Stimulated activated CD4-positive, alpha-beta T cell treated with anti-CD3 and anti-CD28 coated beads, Interleukin-2, amount 100 ng/mL, for 48 hours (primary cell): Measurements from ENCODE around the gene PKD2L1.
A peak's percentile ranks its signal among the peaks of the same experiment; 100 is the strongest.
"Not testable (repeated sequence)": the region's sequence is repeated elsewhere in the genome, so short reads cannot be mapped to it uniquely, and the experiment has no call there.

Experiments
- DNase-seq, 2 donors: peaks; one replicate each; pipeline ENCODE4 v3.0.0-alpha.2; 2020

The PKD2L1 gene

DNA sequence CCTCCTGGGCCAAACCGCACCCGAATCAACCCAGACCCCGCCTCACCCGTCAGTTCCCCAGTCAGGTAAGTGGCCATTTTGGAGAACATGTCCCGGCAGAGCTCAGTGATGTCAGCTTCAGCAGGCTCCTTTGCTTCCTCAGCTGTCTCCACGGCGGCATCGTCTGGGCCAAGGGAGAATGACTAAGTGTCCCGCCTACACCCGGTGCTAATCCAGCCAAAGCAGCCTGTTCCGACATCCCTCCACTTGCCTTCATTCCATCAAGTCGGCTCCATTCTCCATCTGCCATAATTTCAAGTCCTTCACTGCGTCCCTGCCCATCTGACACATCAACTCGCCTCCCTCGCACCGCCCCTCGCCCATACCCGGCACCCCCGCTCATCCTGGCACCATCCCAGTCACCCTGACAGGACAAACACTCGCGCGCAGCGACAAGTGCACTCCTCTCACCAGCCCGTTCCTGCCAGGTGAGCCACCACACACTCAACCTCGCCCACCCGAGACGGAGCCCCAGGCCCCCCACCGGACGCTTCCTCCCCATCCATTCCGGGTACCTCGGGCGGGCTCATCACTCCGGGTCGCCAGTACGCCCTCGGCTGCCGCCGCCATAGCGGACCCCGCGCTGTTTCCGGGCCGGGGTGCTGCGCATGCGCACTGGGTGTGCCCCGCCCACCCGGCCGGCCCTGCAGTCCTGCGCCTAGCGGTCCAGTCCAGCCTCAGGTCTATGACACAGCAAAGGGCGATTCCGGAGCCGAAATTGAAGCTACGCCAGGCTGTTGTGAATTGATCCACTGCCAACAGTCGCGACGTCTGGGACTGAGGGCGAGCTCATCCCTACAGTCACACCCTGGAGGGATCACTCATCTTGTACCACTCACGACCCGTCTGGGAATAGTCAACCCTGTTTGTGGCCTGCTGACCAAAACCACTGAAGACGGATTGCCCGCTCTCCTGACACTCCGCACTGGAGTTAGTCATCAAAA, 43.7 kb downstream of the PKD2L1 start, which contains the start of gene BLOC1S2:
TSS of gene BLOC1S2 (minus strand) at position 630 of the 983 bp plus-strand sequence. CDS start at position 609, 21 bp downstream.
- DNase-seq = peak; percentile 83 to 89

- not testable (repeated sequence) for DNase-seq
Observed at GRCh38 chr10:100285326-100285725, 44.7 kb downstream of the PKD2L1 start.

GRCh38 chr10:100282907-100283306, 47.1 kb downstream of the PKD2L1 start:
- DNase-seq = no peak

GRCh38 chr10:100276971-100277370, 53.1 kb downstream of the PKD2L1 start:
- DNase-seq = not testable (repeated sequence)

DNA sequence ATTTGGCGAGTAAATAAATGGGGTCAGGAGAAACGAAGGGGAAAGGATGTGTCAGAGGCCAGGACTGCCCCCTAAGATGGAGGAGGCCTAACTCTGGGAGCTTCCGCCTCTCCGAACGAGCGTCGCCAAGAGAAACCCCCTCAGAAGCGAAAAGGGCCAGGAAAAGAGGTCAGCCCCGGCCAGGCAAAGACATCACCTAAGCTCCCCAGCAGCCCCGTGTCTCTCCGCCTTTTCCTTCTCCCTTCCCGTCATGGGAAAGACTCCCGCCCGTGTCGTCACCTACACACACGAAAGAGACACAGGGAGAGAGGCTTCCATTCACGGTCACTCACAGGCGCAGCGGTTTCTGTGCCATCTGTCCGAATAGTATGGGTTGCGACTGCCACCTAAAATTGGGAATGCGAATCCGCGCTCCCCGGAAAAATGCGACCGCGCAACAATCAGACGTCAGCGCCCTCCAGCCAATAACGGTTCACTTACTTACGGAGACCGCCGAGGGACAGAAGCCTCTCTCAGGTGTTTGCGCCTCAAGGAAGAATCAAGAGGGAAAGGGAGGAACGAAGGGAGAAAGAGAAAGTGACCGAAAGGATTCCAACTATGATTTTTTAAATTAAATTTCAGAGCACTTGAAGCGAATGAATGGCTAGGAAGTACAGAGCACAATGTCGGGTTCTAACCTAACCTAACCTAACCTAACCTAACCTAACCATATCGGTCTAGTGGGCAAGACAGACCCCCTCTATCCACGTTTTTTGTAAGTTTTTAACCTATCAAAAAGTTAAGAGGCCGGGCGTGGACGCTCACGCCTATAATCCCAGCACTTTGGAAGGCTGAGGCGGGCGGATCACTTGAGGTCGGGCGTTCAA, 62.6 kb downstream of the PKD2L1 start, which contains the start of gene CWF19L1:
TSS of gene CWF19L1 (minus strand) at position 400 of the 866 bp plus-strand sequence. CDS start at position 355, 45 bp downstream.
- peak; percentile 63 to 74 for DNase-seq

GRCh38 chr10:100265821-100266485, 64.1 kb downstream of the PKD2L1 start:
- DNase-seq = no peak

DNA sequence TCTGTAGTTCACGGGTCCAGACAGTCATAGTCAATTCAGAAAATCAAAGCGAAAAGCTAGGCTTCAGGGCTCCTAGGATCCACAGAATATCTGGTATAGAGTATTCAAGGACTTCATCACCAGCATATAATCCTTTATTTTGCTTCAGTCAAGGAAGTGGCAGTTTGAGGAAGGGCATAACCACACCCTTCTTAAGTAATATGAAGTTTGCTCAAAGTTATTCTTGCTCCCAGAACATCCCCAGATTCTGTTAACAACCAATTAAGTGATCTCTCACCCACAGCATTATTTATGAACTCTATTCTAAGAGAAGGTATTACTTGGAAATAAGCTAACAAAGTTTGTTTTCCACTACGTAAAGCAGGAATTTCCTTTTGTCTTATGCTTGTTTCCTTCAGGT, 75.8 kb downstream of the PKD2L1 start:
- DNase-seq = no peak

- no peak for DNase-seq
Observed at GRCh38 chr10:100253041-100253440, 77.0 kb downstream of the PKD2L1 start.

DNA sequence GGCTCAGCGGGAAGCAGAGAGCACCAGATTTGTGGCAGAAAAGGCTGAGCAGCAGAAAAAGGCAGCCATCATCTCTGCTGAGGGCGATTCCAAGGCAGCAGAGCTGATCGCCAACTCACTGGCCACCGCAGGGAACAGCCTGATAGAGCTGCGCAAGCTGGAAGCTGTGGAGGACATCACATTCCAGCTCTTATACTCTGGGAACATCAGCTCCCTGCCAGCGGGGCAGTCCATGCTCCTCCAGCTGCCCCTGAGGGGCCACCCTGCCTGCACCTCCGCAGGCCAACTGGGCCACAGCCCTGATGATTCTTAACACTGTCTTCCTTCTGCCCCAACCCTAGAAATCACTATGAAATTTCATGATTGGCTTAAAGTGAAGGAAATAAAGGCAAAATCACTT, 81.2 kb downstream of the PKD2L1 start:
- DNase-seq = no peak

DNA sequence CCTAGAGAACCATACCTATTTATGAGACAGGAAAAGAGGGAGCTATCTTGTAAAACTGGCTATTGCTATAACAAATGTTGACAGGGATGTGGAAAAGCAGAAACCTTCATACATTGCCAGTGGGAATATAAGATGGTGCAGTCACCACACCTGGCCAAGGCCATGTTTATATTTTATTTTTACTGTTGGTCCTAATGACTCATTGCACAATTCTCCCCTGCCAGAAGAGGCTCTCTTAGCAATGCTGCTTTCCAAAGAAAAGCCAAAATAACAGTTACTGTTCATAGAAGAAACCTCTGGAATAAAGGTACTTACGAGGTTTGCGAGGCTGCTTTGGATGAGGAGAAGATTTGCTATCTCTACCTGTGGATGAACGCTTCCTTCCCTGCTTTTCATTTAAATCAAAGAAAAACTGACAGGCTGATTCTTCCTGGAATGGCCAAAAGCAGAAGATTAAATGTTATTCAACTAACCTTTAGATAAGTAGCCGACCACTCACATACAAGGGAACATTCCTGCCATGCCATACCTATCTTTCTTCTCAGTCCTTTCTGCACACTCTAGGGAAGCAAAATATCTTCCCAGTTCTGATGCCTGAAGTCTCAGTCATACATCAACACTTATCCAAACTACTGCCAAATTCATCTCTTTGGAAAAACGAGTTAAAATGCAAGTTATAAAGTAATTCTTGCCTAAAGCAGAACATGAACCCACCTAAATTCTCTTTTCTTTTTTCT, 84.4 kb downstream of the PKD2L1 start:
- no peak for DNase-seq

DNA sequence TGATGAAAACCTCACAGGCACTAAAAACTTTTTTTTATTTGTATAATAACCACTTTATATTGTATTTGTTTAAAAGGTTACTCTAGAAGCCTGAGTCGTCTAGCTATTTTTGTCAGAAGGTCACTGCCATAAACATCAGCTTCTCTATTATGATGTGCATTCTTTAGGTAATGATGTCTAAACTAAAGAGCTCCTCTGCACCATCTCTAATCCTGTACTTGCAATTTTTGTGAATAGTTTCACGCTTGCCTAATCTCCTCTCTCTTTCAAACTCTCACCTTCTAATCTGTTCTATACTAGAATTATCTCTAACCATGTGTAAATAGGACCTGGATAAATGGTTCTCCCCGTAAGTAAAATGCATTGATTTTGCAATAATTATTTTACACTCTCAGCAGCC, 90.2 kb downstream of the PKD2L1 start:
- DNase-seq = no peak

DNA sequence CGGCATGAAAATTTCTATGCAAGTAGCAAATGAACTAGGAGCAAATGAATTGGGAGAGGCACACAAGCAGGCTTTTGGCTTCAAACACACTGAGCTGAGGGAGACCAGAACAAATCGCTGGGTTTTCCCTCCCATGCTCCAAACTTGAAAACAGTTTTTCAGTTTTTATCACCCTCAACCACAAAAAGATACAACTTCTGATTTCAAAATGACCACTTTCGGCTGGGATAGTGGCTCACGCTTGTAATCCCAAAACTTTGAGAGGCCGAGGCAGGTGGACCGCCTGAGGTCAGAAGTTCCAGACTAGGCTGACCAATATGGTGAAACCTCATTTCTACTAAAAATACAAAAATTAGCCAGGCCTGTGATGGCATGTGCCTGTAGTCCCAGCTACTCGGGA, 91.6 kb downstream of the PKD2L1 start:
- no peak for DNase-seq
